Hematopoietic multipotent progenitor cell treated with erythropoietin and hydrocortisone succinate and interleukin-3 and kit ligand, for 4 days (in vitro differentiated cells): Measurements from ENCODE around the gene FSTL4.
A peak's percentile ranks its signal among the peaks of the same experiment; 100 is the strongest.

Source experiments
- DNase-seq: peaks from one replicate; pipeline ENCODE4 v3.0.0-alpha.2; 2015

The FSTL4 gene

DNA sequence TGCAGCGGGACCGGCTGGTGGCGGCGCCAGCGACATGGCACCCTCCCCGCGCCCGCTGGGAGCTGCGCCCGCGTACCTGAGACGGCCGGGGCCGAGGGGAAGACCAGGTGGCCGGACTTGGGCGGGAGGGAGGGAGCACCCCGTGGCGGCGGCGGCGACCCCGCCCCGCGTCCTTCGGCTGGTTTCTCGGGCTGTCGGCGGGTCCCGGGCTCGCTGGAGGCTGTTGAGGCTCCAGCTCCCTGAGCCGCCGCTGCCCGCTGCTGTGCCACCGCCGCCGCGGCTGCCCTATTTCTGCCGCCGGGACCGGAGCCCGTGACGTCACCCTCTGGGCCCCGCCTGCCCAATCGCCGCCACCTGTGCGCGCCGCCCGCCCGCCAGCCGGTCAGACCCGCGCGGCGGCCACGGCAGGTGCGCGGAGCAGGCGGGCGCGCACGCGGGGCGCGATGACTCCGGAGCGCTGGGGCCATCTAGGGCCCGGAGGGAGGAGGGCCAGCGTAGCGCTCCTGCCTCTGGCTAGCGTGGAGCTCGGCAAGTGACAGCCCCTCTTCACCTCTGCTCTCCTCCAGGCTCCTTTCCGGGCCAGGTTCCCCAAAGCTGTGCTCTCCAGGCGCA, at the start of gene FSTL4:
Gene FSTL4 (minus strand): TSS at position 293 of the 612 bp plus-strand sequence.
- peak; percentile 37 for DNase-seq

DNA sequence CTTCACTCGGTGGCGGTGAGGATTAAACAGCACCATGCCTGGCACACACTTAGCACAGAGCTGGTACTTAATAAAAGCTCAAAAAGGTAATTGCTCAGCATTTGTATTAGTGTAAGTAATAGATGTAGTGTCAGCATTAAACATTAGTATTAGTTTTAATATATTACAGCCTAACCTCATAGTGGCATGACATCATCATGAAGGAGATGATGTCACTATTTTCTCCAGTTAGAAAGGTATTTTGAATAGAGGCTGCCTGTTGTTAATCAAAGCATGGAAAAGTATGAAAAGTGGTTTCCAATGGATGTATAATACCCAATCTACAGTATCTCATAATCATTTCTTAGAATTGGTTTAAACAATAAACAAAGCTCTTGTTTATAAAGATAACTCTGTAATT, 49.0 kb upstream of the FSTL4 start:
- DNase-seq: no peak

GRCh38 chr5:133658327-133658726, 46.0 kb upstream of the FSTL4 start:
- DNase-seq: peak; percentile 41

DNA sequence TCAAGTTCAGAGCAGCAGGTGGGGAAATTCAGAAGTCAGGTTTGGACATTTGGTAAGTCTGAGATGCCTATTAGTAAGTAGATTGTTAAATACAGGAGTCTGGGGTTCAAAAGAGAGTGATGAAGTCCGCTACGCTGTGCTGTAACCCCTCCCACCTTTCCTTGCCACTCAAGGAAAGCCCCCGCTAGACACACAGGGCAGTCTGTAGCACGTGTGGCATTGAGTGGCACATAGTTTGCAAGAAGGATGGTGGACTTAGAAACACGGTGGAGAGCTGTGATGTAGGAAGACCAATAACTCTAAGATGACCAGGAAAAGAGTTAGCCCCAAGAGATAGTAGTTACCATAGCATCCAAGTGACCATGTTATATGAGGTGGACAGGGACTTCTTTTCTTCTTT, 44.7 kb upstream of the FSTL4 start:
- no peak for DNase-seq

GRCh38 chr5:133655966-133656365, 43.6 kb upstream of the FSTL4 start:
- no peak for DNase-seq

- no peak for DNase-seq
Measured at GRCh38 chr5:133653760-133654049, 41.4 kb upstream of the FSTL4 start.

DNA sequence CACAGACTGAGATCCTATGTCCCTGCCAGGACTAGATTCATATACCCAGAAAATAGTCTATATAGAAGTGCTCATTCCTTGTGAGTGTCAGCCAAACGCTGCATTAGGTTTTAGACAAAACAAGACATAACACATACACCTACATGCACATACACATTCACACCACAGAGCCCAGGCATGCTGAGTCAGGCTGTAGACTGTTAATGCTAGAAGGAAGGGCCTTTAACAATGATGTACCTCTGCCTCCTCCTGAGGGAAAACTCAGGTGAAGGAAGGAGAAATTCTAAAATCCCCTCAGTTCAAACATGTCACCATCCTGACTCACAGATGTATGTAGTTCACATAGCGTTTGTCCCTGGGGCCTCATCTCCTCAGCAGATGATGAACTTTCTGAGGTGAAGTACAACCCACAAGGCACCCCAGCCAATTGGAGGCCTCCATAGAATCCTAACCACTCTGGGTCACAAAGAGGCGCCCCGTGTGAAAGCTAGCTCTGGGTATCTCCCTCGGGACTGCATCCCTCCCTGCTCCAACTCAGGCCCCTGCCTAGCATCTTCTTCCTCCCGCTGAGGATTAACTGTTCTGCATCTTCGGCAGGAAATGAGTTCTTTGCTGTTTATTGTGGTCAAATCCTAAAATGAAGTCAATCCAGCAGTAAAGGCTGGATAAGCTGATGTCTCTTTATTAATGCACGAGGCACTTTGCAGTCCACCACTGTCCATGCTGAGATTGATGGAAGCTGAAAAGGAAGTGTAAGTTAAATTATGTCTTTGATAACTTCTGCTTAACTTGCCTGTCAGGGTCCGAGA, 40.8 kb upstream of the FSTL4 start:
- no peak for DNase-seq

DNA sequence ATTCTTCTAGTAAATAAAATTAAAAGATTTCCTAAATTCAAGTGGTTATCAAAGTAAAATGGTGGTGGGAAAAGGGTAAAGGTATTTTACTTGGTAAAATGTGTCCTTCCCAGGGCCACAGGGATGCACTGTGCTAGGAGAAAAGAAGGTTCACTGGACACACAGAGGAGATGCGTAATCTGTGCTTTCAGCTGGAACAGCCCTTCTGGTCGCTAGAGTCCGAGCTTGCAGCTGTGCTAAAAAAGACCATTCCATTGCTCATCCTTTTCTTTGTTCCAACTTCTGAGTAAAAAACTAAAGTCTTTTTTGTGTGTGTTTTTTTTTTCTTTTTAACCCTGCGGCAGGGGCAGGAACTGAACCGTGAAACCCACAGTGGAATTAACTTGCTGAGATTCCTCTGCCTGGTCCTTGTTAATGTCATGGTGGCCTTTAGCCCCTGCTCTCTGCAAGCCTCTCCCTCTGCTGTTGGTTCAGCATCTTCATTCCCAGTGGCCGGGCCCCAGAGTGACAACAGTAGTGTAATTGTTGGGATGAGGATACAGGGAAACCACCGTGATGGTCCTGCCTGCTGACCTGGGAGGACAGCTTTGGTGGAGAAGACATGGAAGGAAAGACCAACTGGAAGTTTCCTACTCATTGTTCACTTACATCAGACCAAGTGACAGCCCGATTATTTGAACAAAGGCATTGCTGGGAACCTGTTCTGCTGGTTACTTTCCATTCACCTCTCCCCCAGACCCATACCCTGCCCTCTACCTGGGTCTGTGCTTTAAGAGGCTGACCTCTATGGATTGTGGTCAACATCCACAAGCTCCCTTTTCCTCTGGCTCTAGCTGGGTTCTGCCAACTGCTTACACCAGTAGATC, 31.9 kb upstream of the FSTL4 start:
- no peak for DNase-seq

DNA sequence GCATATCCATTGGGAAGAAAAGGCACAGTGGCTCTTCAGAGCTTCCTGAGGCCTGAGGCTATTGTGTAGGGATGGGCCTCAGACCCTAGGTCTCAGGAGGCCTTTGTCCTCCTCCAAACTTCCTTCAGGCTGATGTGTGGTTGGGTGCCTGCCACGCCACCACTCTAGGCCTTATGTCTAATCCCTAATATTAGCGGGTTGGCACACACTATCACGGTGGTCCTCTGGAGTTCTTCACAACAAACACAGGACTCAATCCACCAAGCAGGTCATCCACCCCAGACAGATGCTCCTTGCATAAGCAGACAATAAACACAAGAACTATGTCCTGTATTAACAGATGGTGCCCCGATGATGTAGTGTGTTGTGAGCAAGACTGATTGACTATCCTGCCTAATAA, 31.0 kb upstream of the FSTL4 start:
- no peak for DNase-seq

- no peak for DNase-seq
Measured at GRCh38 chr5:133642153-133642722, 29.9 kb upstream of the FSTL4 start.

- no peak for DNase-seq
Measured at GRCh38 chr5:133641683-133642082, 29.3 kb upstream of the FSTL4 start.

DNA sequence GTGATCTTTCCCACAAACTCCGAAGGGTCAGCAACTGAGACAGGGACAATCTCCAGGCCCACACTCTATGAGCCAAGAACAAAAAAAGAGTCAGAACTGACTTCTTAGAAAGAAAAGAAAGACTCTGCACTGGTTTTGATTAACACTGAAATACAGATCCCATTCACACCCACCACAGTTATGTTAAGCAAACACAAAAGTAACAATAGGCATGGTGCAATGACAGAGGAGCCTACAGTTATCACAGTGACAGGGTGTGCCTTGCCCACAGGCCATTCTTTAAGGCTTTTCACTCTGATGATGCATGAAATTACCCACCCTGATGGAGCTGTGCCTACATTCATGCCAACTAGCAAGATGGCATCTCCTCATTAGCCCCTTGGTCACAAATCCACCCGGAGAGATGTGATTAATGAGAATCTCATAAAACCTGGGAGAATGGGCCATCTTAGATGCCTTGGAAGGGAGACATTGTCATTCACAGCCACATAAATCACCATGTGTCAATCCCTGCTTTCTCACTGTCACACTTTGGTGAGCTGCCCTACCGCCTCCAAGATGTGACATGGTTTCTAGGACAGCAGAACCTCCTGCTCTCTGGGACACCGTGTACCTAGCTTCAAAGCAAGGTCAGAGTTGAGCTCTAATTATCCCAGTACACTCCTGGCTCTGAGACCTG, 27.6 kb upstream of the FSTL4 start:
- DNase-seq: no peak

DNA sequence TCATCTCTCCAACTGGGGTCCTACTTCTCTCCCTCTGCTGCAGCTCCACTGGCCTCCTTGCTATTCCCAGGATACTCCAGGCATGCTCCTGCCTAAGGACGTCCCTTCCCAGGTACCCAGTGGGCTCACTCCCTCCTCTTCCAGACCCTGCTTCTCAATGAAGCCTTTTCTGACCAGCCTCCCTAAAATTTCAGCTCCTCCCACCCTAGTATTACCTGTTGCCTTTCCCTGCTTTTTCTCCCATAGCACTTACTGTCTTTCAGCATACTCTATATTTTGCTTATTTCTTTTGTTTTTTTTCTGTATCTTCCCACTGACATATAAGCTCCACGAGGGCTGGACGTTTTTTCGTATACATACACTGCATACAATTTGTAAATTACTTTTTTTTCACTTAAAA, 26.1 kb upstream of the FSTL4 start:
- no peak for DNase-seq

DNA sequence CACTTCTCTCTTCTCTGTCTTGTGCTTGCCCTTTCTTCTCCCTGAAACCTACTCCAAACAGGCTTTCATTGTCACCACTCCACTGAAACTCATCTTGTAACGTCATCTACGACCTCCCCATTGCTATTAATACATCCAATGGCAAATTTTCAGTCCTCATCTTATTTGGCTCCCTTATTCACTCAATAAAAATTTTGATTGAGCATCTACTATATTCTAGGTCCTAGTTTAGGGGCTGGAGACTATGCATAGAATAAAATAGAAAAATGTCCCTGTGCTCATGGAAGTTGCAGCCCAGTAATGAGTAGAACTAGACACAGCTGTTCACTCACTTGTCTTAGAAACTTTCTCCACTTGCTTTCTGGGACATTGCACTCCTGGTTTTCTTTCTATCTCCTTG, 24.9 kb upstream of the FSTL4 start:
- DNase-seq: no peak

DNA sequence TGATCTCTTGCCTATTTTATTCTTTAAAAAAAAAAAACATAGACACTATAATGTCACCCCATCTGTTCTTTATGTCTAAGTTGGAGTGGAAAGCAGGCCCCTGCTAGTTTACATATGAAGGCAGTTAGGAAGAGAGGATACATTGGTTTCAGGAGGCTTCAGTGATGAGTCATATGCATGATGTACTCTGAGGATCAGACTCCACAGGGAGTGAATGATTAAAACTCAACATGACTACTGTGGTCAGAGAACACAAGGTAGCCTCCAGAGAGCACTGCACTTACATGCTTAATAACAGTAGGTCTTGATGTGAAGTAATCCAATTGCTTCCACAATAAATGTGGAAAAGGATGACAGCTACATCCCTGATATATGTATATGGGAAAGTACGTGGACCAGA, 22.7 kb upstream of the FSTL4 start:
- no peak for DNase-seq

GRCh38 chr5:133627180-133627579, 14.8 kb upstream of the FSTL4 start:
- DNase-seq: no peak

GRCh38 chr5:133624316-133624715, 12.0 kb upstream of the FSTL4 start:
- DNase-seq: no peak

DNA sequence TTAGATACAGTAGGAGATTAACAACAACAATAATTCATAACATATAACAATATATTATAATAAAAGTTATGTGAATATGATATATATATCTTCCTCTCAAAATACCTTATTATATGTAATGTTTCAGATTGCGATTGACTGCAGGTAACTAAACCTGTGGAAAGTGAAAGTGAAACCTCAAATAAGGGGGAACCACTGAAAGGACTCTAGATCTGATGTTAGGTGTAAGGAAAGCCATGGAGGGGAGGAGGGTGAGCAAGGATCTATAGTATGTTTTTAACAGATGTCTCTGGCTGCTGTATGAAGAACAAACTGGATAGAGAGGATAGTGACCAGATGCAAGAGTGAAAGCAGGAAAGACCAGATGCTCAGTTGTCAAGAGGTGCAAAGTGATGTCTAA, 5.8 kb upstream of the FSTL4 start:
- no peak for DNase-seq

DNA sequence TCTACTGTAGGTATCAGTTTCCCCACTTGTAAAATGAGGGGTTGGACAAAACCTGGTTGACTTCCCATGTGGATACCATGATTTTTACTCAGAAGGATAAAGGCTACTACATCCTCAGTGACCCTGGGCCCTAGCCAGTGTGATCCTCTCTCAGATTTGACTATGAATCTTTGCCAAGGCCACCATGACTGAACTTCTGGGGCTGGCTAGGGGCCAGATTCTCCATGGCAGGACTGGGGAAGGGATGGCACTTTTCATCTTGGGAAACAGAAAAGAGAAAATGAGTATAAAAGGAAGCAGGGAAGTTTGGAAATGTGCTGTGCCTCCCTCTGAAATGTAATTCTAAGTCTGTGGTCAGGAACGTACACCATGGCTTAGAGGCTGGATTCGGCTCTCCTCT, 1.4 kb upstream of the FSTL4 start:
- DNase-seq: no peak

DNA sequence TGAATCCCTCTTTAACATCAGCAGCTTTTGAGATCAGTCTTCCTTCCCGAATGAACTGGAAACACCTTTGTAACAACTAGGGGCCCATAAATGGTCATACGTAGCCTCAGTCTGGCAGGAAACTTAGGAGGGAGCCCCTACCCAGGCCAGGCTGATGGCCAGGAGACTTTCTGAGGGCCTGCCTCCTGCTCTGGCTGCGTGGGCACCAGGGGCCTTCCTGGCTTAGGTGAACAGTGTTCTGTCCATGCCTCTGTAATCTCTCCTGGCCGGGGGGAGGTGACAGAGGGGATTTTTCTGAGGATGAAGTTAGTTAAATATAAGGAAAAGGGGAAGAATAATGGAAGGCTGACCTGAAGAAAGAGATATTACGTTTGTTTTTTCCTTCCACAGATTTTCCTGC, 843 bp upstream of the FSTL4 start:
- DNase-seq: no peak

GRCh38 chr5:133611357-133612248, 738 bp downstream of the FSTL4 start:
- DNase-seq: no peak
